Left lung (tissue), 10 donors: ENCODE results near the gene KCNT1. TPM values are rescaled to one million over a fixed set of nuclear protein-coding genes. Genes with fewer than 3 reads are reported as not detected.

ENCODE experiments used
- ATAC-seq: fragments of 200-7000 bp; cut with Tn5 transposase; one replicate; pipeline ENCODE4 v1.9.1; 2020; ENCODE audit warnings: moderate library complexity
- DNase-seq, 4 donors: peaks; one replicate each; pipeline ENCODE4 v3.0.0-alpha.2; 2013 to 2020
- H3K27ac ChIP-seq, 2 donors: fragments of 200-600 bp; sonication (generic) in 1 of 2; one replicate each; pipeline versions ENCODE4 v1.5.0 to v1.8.0; 2020 to 2021
- H3K27me3 ChIP-seq, 2 donors: fragments of 200-600 bp; sonication (generic) in 1 of 2; one replicate each; pipeline versions ENCODE4 v1.5.0 to v1.8.0; 2020 to 2021
- H3K36me3 ChIP-seq, 2 donors: fragments of 200-600 bp; sonication (generic) in 1 of 2; one replicate each; pipeline versions ENCODE4 v1.5.0 to v1.8.0; 2020 to 2021
- H3K4me1 ChIP-seq, 2 donors: fragments of 200-600 bp; one replicate each; pipeline ENCODE4 v1.8.0; 2021
- H3K4me3 ChIP-seq, 2 donors: fragments of 200-600 bp; sonication (generic) in 1 of 2; one replicate each; pipeline versions ENCODE4 v1.5.0 to v1.8.0; 2020 to 2021; ENCODE audit warnings: mild to moderate bottlenecking in 1 of 2
- H3K9me3 ChIP-seq, 2 donors: fragments of 200-600 bp; sonication (generic) in 1 of 2; one replicate each; pipeline versions ENCODE4 v1.5.0 to v1.8.0; 2020 to 2021
- CTCF ChIP-seq, 2 donors: fragments of 200-600 bp; sonication (generic) in 1 of 2; IDR thresholded peaks; one replicate each; pipeline versions ENCODE4 v1.5.0 to v1.8.0; 2021; ENCODE audit warnings: antibody characterized with exemption in 2 of 2
- intact Hi-C, 2 donors: fragments of 100-400 bp; cut with DNase I; formaldehyde crosslinking; loops; one replicate each; pipeline versions ENCODE4 v1.11.2 to v1.14.2; 2022
- polyA plus RNA-seq, 6 donors: library from polyadenylated mRNA; unstranded; fragments of 120-200 nt; gene quantifications; one replicate each; pipeline ENCODE4 v1.2.1, GENCODE V29; 2013; ENCODE audit not compliant: insufficient read length in 6 of 6
- total RNA-seq, 2 donors: library from RNA; stranded (reverse); fragmentation: NEBNext Ultra II Directional; extraction: Animal tissue kit (Norgen Biotek cat#: 25700); gene quantifications; one replicate each; pipeline ENCODE4 v1.2.1, GENCODE V29; 2021
- donor health status: DM: no; HTN: yes; CAD: no.
- donor health status: DM: no; HTN: no; CAD: no.

KCNT1 gene
- total and polyA plus RNA-seq, 8 donors, result 0.26 to 0.89 (median 0.41) TPM

GRCh38 chr9:135777623-135778177 is 75.7 kb downstream of the KCNT1 start:
- no peak for TF ChIP-seq CTCF (IDR thresholded peaks at IDR 0.05)
- peaks cover 0 to 25% of the 10 kb centered on the region in 2 donors for H3K27me3 ChIP-seq
- no peaks in the 10 kb centered on the region for H3K4me1 ChIP-seq
- ATAC-seq (no peak), DNase-seq (no peak)
- H3K36me3 ChIP-seq, result no peaks in the 10 kb centered on the region
- H3K9me3 ChIP-seq, result no peaks in the 10 kb centered on the region
- H3K4me3 ChIP-seq, result no peak overlapping the region
- intact Hi-C loops, result no loop called here
- no peak overlapping the region for H3K27ac ChIP-seq

GRCh38 chr9:135778421-135778820 is 76.4 kb downstream of the KCNT1 start:
- ATAC-seq (no peak), DNase-seq (no peak)
- Histone ChIP-seq H3K36me3 (no peaks in the 10 kb centered on the region), H3K27ac (no peak overlapping the region), H3K4me1 (no peaks in the 10 kb centered on the region), H3K27me3 (peaks cover 0 to 24% of the 10 kb centered on the region in 2 donors), H3K9me3 (no peaks in the 10 kb centered on the region), H3K4me3 (no peak overlapping the region)
- TF ChIP-seq CTCF (IDR thresholded peaks at IDR 0.05), result no peak
- intact Hi-C loops, result no loop called here

DNA sequence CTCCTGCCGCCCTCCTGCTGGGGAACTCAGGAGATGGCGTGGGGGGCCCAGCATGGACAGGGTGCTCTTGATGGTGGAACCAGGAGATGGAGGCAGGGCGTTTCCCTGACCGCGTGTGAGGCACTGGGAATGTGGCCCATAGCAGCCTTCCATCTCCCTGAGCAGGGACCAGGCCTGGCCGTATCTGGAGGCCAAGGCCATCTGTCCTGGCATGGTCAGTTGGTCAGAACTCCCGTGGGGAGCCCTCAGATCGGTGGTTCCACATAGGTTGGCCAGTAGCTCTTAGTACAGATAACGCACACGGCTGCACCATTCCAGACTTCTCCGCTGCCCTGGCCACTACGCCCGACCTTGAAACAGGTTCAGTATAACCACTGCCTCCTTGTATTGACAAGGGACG is 77.6 kb downstream of the KCNT1 start:
- no peak for DNase-seq
- intact Hi-C loops, result no loop called here
- no peak for ATAC-seq

GRCh38 chr9:135780086-135780485 is 78.1 kb downstream of the KCNT1 start:
- Histone ChIP-seq H3K27ac (no peak overlapping the region), H3K9me3 (no peaks in the 10 kb centered on the region), H3K4me3 (no peak overlapping the region), H3K36me3 (no peaks in the 10 kb centered on the region), H3K4me1 (no peaks in the 10 kb centered on the region), H3K27me3 (peaks cover 0 to 31% of the 10 kb centered on the region in 2 donors)
- ATAC-seq, result no peak
- no peak for DNase-seq
- TF ChIP-seq CTCF (IDR thresholded peaks at IDR 0.05), result no peak
- intact Hi-C loops, result no loop called here

More for the DNA sequence above, 77.6 kb downstream of the KCNT1 start:
- no peak overlapping the region for H3K27ac ChIP-seq
- no peak for TF ChIP-seq CTCF (IDR thresholded peaks at IDR 0.05)
- no peak overlapping the region for H3K4me3 ChIP-seq
- H3K4me1 ChIP-seq, result no peaks in the 10 kb centered on the region
- peaks cover 0 to 26% of the 10 kb centered on the region in 2 donors for H3K27me3 ChIP-seq
- H3K36me3 ChIP-seq, result no peaks in the 10 kb centered on the region
- no peaks in the 10 kb centered on the region for H3K9me3 ChIP-seq

- Histone ChIP-seq H3K4me3 (no peak overlapping the region), H3K27ac (no peak overlapping the region), H3K27me3 (peaks cover 0 to 36% of the 10 kb centered on the region in 2 donors), H3K36me3 (no peaks in the 10 kb centered on the region), H3K9me3 (no peaks in the 10 kb centered on the region), H3K4me1 (no peaks in the 10 kb centered on the region)
- DNase-seq, result no peak
- no peak for ATAC-seq
- no peak for TF ChIP-seq CTCF (IDR thresholded peaks at IDR 0.05)
- intact Hi-C loops, result no loop called here
Observed at GRCh38 chr9:135780626-135781025, 78.6 kb downstream of the KCNT1 start.
